NCI-H1092 treated with DMSO at 0.1 percent for 48 hours (cell line): Measurements from ENCODE around the gene PAX5.

ENCODE experiments used
- DNase-seq: peaks from one replicate; lab custom pipeline; 2025; lab: John Stamatoyannopoulos, UW

Gene PAX5

DNA sequence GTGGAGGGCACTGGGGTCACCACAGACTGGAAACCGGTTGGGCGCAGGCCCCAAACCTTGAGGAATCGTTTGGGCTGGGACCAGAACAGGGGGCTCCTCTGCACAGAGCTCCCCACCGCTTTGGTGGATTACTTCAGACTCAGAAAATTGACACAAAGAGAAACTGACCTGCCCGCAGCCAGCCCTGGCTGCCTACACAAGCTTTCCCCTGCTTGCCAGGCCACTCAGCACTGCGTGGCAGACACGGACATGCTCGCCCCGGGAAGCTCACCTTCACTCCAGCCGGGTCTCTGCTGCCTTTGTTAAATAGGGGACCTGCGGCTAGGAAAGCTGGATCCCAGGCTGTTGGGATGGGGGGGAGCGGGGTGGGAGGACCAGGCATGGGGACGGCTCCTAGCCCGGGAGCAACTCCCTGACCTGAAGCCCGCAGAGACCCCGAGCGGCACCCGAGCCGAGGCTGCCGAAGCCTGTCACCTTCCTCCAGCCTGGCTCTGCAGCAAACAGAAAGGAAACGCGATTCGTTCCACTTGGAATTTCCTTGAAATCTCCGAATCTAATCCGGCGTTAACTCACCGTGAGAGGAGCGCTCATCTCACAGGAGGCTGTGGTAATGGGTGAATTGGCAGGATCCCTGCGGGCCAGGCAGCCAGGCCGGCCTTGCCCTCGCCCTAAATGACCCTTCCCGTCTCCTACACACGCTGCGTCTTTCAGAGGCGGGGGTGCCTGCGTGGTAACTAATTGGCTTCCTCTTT is 8.8 kb downstream of the PAX5 start:
- peak; percentile 52 for DNase-seq

DNA sequence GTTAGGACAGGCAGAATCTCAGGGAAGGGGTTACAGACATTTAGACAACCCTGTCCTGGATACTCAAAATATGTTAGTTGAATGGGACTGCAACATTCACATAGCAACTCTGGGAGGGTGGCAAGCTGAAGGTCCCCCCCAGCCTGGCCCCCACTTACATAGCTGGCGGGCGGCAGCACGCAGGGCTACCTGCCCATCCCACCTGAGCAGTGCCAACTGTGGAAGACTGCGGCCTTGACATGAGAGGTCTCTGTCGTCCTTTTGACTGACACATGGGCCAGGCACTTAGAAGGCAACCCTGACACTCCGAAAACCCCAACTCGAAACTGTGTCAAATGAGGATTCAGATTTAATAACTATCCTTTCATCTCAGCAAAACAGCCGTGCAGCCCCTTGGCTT is 16.5 kb downstream of the PAX5 start:
- DNase-seq, result no peak

DNA sequence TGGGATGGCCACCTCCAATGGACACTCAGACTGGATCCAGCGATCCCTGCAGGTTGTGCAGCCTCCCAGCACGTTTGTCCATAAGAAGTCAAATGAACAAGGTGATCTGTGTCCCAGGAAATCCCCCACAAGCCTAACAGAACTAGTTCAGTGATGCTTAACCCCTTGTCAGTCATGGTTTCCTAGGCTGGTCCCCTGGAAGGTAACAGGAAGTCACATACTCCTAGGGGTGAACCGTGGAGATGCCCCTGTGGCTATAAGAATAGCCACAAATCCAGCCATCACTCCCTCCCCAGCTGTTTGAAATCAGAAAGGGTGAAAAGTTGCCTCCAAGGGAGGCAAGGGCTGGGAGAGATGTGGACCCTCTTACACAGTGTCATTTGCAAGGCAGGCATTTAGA is 22.5 kb downstream of the PAX5 start:
- no peak for DNase-seq

DNA sequence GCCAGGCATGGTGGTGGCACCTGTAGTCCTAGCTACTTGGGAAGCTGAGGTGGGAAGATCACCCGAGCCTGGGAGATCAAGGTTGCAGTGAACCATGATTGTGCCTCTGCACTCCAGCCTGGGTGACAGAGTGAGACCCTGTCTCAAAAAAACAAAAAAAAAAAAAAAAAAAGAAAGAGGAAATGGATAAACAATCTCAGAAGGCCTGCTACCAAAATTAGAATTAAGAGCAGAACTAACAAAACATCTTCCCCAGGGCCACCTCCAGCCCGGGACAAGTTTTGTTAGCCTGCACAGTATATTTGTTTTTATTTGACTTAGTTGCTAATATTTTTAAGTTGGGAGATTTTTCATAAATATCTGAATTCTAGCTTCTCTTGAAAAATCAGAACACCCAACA is 23.1 kb downstream of the PAX5 start:
- no peak for DNase-seq

DNA sequence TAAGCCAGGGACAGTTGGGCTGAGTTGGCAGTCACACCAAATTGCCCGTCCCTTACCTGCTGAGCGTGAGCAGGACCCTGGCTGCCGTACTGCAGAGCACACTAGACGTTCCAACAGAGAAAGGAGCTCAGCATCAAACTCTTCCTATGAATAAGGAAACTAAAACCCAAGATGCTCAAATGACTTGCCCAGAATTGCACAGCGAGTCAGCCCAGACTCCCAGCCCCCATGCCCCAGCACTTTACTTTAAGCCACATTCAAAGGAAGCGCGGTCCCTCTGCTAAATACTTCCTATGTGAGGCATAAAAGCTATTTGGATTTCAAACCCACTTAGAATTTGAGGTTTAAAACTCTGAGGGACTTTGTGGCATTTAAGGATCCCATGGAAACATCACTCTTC is 23.9 kb downstream of the PAX5 start:
- DNase-seq, result no peak

DNA sequence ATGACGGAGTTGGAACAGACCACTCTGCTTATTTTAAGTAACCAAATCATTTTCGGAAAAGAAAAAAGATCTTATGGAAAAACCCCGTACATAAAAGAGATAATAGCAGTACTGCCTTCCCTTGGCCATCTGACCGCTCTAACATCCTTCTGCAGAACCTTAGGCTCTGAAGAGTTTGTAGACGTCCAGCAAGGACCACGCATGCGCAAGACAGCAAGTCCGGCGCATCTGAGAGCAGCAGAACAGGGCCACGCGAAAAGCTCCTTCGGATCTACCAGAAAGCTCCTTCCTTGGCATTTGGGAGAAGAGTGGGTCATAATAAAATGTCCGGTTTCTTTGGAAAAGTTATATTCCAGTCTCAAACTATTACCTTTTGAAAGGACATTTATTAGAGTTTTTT is 26.8 kb downstream of the PAX5 start:
- no peak for DNase-seq

DNA sequence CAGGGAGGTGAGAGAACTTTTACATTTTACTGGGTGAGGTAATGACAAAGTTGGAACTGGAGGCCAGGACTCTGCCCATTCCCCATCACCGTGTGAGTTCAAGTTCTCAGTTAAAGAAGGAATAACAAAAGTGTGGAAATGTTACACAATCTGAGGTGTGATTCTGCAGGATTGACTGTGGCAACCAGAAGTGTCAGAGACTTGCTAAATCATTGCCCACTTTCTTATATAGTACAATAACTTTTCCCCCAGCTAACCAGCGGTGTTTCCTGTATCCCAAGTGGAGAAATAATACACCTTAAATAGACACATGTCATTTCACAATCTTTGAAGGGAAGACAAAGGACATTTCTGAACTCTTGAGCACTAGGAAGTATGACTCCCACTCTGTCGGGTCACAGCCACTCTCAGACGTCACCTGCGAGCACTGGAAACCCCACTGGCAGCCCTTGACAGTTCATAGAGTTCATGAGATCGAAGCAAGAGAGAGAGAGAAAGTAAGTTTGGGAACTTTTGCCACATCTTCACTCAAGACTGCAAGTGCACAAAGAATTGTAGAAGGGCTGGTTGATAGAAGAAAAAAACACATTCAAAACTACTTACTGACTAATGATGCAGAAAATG is 28.4 kb downstream of the PAX5 start:
- DNase-seq, result no peak

DNA sequence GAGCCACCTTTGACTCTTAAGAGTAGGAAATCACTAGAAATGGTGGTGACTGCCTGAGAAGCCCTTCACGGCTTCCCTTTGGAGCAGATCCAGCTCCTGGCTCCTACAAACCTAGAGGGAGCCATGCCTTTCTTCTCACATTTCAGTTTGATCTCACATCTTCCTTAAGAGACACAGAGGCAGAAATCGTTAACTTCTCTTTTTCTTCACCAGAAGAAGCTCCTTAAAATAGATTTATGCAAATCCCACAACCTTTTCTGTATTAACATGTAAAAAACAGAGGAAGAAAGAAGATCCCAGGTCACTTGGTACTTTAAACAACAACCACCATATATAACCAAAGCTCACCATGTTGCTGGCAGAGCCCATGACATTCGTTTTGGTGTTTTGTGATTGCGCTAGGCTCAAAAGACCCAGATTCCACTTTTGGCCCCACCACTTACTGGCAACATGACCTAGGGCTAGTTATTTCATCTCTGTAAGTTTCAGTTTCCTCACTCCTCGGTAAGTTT is 29.6 kb downstream of the PAX5 start:
- DNase-seq, result no peak

DNA sequence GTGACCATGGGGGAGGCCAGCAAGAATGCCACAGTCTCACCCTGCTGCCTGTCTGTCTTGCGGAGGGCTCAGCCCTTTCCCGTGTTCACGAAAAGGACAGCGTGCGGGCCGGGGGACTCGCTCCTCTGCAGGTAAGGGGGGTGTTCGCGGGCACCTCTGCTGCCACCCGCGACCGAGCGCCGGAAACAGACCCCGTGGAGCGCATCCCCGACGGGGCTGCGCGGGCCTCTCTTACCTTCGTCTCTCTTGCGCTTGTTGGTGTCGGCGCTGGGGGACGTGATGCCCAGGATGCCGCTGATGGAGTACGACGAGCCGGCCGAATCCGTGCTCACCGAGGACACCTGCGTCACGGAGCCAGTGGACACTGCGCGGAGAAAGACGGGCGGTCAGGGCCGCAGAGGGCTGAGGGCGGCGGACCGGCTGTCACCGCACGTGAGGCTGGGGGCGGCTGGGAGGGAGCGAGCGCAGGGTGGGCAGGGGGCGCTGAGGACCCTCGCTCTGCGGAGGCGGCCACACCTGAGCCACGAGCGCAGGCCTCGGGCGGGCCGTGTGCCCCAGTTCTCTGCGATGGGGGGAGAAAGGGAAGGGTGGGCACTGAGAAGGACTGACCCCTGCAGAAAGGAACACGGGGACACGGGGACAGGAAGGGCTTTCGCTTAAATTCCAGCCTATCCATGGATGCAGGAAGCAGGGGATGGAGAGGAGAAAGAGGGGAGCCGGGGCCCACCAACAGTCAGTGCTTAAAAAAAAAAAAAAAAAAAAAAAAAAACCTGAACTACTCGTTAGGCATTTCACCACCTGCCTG is 31.5 kb downstream of the PAX5 start:
- no peak for DNase-seq

DNA sequence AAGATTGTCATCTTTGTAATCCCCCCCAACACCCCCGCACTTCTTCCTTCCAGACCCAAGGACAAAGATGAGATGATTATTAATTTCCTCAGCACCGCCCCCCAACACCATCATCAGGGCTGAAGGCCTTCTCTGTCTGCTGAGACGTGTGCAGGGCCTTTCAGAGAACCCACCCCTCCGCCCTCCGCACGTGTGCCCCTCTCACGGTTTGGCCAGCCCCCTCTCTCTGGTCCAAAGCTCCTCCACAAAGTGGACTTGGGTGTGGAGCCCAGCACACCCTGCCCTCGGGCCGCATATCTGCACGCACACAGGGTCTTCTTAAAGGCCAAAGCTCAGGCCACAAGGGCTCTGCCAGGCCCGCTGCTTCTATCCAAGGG is 32.0 kb downstream of the PAX5 start:
- no peak for DNase-seq

DNA sequence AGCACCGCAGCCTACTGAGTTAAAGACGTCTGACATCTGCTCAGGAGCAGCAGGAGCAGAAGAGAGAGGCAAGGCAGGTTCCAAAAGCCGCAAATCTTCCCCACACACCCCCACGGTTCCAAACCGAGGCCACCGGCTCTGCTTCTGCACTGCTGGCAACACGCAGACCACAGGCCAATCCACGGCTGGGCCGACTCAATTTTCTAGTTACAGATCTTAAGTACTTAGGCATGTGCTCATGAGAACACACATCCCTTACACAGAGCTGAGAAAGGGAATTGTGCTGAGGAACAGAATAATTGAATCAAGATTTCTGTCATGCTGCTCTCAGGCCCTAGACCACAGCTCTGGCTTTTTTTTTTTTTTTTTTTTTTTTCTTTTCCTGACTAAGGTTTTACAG is 32.6 kb downstream of the PAX5 start:
- no peak for DNase-seq

DNA sequence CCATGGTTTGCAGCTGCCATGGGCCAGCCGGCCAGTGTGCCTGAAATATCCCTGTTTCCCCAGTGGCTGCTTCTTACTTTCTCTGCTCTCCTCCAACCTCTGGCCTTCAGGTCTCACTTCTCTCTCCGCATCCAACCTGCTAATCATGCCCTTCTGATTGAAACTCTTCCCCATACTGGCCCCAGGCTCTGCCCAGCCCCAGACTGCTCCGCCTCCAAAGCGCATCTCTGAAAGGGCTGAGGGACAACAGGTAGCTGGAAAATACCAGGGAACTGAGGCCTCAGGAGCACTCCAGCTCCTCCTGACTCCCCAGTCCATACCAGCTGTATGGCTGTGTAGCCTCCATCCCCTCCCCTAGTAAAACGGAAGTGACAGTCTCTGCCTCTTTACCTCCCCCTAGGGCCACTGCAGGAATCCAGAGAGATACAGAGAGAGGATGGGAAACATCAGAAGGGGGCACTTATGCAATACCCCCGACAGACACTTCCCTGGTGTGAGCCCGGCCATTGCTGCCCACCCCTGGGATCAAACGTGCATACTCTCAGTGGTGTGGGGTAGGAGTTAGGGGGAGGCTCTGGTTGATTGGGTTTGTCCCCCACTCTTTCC is 34.2 kb downstream of the PAX5 start:
- DNase-seq, result no peak

DNA sequence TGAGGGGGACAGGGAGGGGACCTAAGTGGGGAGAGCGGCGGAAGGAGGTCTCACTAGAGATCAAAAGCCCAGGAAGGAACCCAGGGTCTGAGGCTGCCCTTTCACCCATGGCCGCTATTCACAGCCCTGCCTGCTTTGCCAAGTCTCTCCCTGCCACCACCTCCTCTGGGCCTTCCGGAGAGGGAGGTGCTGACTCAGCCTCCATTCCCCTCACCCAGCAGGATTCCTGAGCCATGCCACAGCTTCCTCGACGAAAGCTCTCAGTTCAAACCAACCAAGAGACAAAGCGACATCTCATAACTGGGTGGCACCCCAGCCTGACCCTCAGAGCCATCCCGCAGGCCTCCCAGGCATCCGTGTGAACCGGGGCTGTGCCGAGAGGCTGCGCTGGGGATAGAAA is 36.7 kb downstream of the PAX5 start:
- no peak for DNase-seq

DNA sequence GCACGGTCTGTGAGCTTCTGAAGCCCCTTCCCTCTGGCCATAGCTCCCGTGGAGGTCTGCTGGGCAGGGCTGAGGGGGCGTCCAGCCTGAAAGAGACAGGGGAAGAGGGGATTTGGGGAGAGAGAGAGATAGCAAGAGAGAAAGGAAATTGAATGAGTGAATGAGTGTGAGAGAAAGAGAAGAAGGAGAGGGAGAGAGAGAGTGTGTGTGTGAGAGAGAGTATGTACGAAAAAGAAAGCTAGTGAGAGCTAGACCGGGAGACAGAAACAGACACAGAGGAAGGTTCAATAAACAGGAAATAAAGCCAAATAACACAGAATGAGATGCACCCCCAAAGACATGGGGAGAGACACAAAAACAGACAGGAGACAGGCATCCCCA is 37.4 kb downstream of the PAX5 start:
- DNase-seq, result no peak

DNA sequence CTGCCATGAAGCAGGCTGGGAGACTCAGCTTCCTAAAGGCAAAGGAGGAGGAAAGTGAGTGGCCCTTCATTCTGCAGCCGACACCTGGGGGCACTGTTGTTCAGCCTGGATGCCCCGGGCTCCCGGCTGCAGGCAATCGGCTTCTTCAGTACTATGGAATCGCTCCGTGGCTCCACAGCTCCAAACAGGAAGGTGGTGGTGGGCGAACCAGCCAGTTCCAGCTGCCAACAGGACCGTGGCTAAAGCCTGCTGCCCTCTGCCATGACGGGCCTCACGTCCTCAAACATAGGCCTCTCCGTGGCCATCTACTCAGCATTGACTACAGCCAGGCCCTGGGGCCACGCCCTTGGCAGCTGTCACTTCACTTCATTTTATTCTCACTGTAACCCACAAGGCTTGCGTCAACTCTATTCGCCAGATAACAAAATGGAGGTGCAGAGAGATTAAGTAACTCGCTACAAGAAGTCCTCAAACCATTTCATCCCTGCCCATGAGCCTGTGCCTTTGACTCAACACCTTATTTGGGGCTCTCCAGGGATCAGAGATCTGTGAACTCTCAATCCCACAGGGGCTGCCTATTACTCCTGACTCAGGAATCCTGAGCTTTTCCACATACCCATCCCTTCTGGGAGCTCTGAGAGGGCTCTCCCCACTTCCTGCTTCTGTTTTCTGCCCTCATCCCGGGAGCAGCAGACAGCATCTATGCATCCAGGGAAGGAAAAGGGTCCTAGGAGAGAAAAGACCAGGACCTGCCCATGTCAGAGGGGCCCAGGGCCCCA is 38.0 kb downstream of the PAX5 start:
- DNase-seq, result peak; percentile 44

DNA sequence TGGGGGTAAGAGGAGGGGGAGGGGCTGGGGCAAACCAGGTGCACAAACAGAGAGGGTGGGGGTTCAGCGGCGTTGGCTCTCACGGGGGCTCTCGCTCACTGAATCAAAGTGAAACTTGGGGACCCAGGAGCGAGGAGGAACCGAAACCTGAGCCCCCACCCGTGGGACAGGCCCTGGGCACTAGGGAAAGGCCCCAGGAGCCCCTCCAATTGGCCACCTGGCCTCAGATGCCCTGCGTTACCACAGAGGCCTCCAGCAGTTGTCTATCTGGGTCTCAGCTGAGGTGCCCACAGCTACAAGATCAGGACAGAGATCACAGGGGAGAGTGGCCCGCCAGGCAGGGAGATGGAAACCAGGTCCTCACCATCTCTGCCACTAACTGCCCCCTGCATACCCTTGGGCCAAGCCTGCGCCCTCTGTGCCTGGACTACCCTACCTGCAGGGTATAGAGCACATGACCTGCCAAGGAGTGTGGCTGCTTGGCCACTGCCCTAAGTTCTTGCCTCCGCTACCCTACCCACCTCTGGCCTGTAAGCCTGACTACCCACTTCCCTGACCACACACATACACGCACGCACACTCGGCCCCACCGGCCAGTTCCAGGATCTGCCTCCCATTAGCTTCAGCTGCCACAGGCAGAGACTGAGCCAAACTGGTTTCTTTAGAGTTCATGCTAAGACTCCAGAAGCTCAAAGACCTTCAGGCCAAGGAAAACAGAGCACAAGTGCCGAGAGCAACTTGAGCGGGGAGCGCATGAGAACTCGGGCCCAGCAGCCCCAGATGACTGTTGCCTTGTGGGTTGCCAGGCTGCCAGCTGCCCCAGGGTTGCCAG is 39.9 kb downstream of the PAX5 start:
- no peak for DNase-seq

DNA sequence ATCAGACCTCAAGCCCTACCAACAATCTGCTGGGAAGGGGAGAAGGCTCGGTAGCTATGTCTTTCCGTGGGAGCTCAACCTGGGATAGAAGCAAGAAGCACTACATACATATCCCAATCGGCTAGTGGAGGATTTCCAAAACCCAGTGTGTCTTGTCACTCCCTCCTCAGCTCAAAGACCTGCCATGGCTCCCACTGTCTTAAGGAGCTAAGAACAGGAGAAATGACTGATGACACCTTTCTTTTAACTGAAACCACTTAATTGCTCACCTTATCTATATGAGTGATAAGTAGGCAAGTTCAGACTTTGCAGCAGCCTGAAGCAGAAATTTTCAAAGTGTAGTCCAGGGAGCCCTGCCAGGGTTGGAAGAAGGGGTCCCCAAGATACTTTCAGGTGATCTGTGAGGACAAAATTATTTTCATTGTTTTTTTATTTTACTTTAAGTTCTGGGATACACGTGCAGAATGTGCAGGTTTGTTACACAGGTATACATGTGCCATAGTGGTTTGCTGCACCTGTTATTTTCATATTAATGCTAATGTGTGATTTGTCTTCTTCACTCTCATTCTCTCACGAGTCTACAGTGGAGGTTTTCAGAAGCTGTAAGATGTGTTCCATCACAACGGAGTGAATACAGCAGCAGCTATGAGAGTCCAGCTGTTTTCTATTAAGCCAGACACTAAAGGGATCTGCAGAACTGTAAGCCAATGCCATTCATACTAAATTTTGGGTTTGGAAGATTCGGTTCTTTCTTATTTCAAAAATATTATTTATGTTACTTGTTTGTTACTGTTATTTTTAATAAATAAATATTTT is 41.4 kb downstream of the PAX5 start:
- DNase-seq, result no peak

DNA sequence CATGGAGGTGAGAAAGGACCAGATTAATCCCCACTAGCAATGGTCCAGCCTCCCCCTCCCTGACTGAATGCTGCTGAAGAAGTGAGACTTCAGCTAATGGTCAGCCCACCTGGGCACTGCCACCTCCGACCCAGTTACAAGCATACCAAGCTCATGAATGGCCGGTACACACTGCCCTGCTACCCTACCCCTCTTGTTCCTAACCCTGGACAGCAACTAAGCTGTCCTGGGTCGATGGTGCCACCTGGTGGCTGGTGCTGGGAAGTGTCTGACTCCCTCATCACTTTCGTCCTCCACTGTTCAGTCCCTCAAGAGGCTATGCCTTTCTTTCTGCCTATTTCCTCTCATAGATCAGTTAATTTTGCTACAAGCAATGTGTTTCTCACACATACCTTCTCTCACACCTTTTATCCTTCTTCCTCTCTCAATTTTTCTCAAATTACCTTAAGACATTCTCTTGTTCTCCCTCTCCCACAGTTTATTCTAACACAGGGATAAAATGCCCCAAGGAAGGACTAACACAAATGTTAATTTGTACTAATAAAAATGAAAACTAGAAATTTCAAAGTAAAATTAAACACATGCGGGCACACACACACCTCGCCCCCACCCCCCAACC is 42.4 kb downstream of the PAX5 start:
- DNase-seq, result peak; percentile 14

DNA sequence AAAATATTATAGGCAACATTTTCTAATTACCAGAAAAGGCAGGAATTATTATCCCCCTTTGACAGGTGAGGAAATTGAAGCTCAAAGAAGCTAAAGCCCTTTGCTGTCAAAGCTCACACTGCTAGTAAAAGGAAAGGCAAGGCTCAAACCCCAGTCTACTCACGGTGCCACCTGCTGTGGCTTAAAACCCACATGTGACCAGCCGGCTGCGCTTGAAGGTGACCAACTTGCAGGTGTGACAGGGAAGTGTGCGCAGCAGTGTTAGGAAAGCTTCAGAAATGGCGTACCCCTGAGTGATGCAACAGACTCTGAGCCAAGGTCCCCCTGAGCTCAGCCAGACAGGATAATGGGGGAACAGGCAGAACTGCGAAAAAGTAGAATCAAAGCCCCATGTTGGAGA is 45.2 kb downstream of the PAX5 start:
- DNase-seq, result no peak

DNA sequence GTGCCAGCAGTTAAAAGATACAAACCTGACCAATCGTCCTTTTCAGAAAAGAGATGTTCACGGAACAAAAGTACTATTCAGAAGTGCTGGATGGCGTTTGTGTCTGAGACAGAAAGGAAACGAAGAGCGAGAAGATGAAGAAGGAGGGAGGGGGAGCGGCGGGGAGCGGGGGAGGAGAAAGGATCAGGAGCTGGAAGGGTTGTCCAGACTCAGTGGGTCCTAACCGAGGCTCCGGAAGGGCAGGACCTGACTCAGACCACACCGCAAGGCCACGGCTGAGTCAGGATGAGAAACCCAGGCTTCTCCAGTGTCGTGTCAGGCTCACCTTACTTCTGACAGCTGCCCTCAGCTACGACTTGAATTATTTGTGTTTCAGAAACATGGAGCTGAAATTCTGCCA is 46.2 kb downstream of the PAX5 start:
- no peak for DNase-seq
